GM19193 (cell line): ENCODE measurements around the gene GSK3B.

Experiments
- POLR2A ChIP-seq: IDR thresholded peaks from 4 replicates; pipeline ENCODE4 v1.6.1; 2011; ENCODE audit not compliant: insufficient read depth, insufficient read length; ENCODE audit errors: extremely low read depth

GSK3B gene

DNA sequence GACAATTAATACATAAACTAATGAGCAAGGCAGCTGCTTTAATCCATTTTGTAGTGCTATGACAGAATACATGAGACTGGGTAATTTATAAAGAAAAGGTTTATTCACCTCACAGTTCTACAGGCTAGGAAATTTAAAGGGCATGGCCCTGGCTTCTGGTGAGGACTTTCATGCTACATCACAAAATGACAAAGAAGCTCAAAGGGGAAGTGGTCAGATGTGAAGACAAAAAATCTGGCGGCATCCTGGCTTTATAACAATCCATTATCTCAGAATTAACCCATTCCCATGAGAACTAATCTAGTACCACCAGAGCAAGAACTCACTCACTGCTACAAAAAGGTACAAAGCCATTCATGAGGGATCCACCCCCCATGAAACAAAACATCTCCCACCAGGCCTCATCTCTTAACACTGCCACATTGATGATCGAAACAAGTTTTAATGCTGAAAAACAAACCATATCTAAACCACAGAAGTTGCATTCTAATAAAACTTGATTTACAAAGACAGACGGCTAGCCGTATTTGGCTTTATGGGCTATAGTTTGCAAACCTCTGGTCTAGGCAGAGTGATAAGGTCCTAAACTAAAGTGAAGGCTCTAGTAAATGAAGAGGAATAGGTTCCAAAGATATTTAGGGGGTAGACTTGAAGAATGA lies 44.2 kb downstream of the GSK3B start:
- TF ChIP-seq POLR2A = no peak

DNA sequence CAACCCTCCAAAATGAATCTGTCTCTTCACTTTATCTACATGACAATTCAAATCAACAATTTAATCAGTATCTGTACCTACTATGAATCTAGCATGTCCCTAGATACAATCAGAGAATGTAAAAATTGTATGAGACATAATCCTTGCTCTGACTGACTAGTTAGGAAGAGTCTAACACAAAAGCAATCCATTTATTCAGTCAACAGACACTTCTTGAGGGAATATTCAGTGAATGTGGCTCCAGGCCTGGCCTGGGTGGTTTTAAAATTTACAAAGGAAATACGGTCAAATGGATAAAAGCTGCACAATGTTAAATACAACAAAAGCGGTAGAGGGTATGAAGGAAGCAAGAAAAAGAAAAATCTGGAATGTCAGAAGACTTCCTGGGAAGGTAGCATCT lies 45.2 kb downstream of the GSK3B start:
- TF ChIP-seq POLR2A = no peak

DNA sequence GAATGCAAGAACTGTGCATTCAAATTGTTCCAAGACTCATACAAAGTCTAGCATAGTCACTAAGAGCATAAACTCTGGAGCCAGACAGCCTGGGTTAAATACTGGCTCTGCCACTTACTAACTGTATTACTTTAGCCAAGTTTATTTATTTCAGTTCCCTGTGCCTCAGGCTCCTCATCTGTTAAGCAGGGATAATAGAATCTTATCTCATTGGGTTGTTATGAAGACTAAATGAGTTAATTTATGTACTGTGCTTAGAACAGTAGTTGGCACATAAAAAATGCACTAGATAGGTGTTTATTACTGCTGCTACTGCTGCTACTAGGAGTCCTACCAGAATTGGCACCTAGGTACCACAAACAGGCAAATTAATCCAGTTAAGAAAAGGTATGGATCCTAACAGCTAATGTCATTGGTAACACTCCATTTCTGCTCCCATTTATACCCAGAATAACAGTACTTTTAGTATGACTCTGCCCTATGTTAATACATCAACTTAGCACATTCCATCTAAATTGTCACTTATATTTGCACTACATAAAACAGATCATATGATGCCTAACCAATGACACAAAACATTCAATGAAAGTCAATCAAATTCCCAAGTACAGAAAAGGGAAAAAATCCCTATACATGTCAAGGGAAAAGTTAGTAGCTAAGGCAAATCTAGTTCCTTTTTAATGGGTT lies 45.7 kb downstream of the GSK3B start:
- no peak for TF ChIP-seq POLR2A

DNA sequence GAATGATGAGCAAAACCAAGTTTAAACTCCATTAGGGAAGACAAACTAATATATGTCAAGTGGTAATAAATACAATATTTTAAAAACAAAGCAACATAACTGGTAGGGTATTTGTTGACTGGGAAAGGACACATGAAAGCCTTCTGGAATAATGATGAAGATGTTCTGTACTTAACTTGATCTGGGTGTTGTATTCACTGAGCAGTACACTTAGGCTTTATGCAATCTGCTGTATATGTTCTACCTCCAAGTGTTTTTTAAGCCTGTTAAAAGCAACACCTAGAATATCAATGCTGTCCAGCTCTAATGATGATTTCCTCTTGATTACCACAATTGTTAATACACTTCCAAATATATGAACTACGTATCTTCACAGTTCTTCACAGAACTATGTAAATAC lies 46.6 kb downstream of the GSK3B start:
- no peak for TF ChIP-seq POLR2A

DNA sequence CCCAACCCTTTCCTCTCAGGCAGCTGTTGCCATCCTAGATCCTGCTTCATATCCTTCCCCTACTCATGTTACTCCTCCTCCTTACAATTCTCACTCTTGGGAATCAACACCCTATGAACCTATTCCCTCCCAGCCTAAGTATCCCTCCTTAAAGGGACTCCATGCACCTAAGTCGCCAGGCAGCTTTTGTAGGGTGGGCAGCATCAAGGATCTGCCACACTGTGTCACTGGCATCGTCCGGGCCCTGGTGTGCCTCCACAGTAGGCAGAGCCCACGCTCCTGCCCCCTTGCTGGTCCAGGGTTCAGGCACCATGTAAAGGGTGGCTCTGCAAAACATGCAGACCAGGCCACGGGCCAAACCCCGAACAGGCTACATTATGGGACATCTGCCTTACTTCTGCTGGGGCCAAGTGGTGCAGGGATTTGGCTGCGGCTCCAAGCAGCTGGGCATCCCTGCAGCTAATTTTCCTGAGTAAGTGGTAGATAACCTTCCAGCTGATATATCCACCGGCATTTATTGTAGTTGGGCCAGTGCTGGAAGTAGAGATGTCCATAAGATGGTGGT lies 53.4 kb downstream of the GSK3B start:
- no peak for TF ChIP-seq POLR2A

DNA sequence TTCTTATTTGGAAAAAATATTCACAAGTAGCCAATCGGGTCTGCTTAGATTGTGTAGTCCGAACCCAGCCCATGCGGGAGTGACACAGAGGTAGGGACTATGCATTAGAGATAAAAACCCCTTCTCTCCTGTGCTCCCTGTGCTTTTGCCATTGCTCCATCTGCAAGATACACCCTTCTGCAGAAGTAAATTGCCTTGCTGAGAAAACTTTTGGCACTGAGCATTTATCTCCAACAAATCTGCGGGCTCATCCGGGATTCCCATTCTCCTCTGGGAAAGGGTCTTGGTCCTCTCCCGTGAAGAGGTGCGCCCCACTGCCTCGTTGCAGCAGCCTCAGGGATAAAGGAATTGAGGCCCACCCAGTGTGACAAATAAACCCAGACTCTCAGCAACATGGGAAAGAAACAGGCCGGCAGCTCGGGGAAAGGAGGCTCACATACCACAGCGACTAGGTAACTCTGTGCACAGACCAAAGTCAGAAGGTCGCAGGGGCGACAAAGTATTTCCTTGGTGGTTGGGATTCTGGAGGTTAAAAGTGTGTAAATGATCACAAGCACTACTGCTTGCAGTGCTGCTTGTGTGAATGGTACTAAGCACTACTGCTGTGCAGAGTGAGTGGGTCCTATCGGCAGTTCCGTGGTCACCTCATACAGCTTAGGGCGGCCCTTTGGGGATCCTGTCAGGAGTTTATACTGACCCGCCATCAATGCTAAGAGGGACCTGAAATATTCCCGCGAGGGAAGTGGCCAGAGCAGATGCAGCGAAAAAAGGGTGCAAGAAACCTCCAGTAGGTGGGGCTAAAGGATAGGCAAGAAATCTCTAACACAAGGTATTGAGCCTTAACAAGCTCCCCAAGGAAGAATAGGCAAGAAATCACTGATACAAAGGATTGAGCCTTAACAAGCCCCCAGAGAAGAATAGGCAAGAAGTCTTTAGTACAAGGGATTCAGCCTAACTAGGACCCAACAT lies 54.3 kb downstream of the GSK3B start:
- TF ChIP-seq POLR2A = no peak

DNA sequence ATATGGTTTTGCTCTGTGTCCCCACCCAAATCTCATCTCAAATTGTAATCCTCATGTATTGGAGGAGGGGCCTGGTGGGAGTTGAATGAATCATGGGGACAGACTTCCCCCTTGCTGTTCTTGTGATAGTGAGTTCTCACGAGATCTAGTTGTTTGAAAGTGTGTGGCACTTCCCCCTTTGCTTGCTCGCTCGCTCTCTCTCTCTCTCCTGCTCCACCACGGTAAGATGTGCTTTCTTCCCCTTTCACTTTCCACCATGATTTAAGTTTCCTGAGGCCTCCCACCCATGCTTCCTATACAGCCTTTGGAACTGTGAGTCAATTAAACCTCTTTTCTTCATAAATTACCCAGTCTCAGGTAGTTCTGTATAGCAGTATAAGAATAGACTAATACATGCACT lies 60.7 kb downstream of the GSK3B start:
- no peak for TF ChIP-seq POLR2A

DNA sequence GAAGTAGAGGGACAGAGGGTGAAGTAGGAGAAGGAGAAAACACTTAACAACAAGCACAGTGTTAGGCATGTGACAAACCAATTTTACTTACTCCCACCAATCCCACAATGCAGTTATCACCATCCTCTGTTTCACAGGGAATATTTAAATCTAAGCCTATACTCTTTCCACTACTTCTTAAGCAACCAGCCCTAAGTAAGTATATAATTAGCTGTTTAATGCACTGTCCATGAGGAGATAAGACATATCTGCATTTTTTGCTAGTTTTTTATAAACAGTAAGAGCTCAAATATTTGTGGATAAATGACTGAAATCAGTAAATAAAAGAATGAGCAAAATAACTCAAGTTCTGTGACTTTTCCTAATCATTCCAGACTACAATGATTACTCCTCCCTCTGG lies 62.7 kb downstream of the GSK3B start:
- no peak for TF ChIP-seq POLR2A

DNA sequence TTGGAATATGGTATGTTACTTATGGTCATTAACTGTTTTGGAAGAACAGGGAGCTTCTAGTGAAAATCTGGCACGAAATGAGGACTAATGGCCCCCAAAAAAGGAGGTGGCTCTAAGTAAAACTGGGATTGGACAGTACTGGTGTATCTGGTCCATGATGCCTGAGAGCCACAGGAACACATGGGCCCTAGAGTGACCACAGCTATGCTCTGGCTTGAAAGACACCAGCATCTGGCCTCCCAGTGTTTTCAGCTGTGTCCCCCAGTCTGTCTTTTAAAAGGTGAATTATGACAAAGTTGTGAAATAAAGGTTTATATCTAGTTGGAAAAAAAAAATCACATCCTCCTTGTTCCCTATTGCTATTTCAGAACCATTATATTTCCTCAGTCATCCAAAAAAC lies 64.5 kb downstream of the GSK3B start:
- no peak for TF ChIP-seq POLR2A

DNA sequence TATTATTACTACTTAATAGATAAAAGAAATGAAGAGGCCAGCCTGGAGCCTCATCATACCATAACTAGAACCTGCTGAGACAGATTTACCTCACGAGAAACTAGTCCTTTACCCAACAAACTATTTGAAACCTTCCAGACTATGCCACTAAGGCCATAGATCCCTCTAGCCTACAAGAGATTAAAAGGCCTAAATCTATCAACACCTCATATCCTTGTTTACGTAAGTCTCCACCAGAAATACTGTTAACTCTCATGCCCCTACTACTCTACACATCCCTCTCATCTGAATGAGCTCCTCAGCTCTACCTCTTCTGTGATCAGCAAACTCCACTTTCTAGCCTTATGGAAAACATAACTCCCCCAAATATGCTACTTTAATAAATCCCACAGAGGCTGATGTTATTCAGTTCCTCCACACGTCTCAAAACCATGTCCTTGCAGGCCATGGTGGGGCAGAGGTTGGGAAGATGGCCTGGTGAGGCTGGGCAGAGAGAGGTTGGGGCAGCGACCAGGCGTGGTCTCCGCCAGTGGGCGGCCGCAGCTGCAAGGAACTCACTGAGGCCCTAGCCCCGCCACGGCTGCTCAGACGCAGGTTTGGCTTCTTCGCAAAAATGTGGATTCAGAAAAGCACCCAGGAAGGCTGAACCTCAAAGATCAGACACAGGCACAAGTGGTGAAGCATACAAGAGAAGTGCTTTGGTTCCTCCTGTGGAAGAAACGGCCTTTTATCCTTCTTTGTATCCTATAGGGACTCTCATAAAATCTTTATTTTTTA lies 65.8 kb downstream of the GSK3B start:
- no peak for TF ChIP-seq POLR2A

DNA sequence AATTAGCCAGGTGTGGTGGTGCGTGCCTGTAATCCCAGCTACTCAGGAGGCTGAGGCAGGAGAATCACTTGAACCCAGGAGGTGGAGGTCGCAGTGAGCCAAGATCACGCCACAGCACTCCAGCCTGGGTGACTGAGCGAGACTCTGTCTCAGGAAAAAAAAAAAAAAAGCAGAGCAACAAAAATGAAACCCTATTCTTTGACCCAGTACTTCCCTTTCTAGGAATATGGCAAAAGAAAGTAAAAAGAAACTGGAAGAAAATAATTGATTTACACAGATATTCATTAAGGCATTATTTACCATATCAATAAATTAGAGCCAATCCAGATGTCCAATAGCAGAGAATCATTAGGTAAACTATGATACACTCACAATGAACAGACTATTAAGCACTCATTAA lies 67.0 kb downstream of the GSK3B start:
- no peak for TF ChIP-seq POLR2A

DNA sequence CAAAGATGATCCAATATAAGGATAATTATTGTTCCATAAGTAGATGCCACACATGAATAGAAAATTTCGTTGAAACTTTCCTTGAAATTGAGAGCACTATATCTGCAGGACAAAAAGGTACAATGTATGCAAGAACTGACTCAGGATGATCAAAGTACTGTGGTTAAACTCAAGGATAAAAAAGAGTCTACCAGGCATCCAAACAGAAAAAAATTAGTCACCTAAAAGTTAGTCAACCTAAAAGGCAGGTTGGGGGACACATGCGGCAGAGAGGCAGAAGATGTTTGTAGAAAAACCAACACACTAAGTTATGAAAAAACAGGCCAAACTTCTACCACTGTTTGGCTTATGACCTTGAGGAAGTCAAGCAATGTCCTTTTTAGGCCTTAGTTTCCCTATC lies 68.7 kb downstream of the GSK3B start:
- no peak for TF ChIP-seq POLR2A

DNA sequence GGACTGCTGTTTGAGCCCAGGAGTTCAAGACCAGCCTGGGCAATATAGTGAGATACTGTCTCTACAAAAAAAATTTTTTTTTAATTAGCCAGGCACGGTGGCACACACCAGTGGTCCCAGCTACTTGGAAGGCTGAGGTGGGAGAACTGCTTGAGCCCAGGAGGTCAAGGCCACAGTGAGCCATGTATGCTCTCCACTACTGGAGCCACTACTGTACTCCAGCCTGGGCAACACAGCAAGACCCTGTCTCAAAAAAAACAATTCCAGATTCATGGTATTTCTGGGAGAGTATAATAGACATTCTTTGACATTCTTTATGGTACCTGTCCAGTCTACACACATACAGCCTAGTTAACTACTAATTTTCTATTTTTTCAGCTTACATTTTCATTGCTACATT lies 70.1 kb downstream of the GSK3B start:
- TF ChIP-seq POLR2A = no peak

DNA sequence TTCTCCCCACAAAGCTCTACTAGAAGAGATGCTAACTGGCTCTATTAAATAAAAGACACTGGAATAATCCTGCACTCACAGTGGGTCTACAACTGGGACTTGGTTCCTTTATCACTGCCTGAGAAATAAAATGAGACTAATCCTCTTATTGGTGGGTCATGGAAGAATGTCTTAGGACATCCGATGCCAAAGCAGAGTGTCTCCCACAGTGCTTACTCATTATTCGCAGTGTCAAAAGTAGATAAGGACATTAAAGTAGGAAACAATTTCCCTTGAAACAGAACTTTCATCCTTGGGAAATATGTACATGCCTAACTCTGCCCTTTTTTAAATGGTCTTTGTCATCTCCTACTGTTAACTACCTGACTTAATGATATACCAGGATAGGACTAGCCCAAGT lies 71.5 kb downstream of the GSK3B start:
- no peak for TF ChIP-seq POLR2A
